Astrocyte (in vitro differentiated cells and primary cell): Measurements from ENCODE around the gene SLC17A5. TPM values are rescaled to one million over a fixed set of nuclear protein-coding genes. Genes with fewer than 3 reads are reported as not detected.

ENCODE experiments used
- DNase-seq: peaks from one replicate; pipeline ENCODE4 v3.0.0-alpha.2; 2010; ENCODE audit warnings: low read depth
- FAIRE-seq: peaks from 2 replicates; lab custom pipeline; 2011; peaks lifted over from hg19 to GRCh38; lab: Jason Lieb, UNC
- H2AFZ ChIP-seq: 2 replicates; pipeline ENCODE4 v1.6.0; 2012; ENCODE audit warnings: low read depth, low read length, inconsistent platforms
- H3K27ac ChIP-seq: 2 replicates; pipeline ENCODE4 v1.5.1; 2011; ENCODE audit warnings: low read depth, low read length, inconsistent platforms
- H3K27me3 ChIP-seq: 2 replicates; pipeline ENCODE4 v1.6.0; 2011; ENCODE audit warnings: low read length, inconsistent platforms; ENCODE audit not compliant: insufficient read depth
- H3K36me3 ChIP-seq: 2 replicates; pipeline ENCODE4 v1.5.1; 2011; ENCODE audit warnings: low read length, inconsistent platforms; ENCODE audit not compliant: insufficient read depth
- H3K4me1 ChIP-seq: 2 replicates; pipeline ENCODE4 v1.5.1; 2011; ENCODE audit warnings: low read length, inconsistent platforms; ENCODE audit not compliant: insufficient read depth
- H3K4me2 ChIP-seq: 2 replicates; pipeline ENCODE4 v1.6.0; 2012; ENCODE audit warnings: low read length, inconsistent platforms
- H3K4me3 ChIP-seq: 2 replicates; pipeline ENCODE4 v1.5.1; 2011; ENCODE audit warnings: low read depth, mild to moderate bottlenecking, low read length, inconsistent platforms; ENCODE audit not compliant: insufficient read depth
- H3K79me2 ChIP-seq: 2 replicates; pipeline ENCODE4 v1.6.0; 2012; ENCODE audit warnings: mild to moderate bottlenecking, low read length, inconsistent platforms; ENCODE audit not compliant: insufficient read depth
- H3K9ac ChIP-seq: 2 replicates; pipeline ENCODE4 v1.6.0; 2012; ENCODE audit warnings: mild to moderate bottlenecking, low read length, inconsistent platforms
- H3K9me3 ChIP-seq: 2 replicates; pipeline ENCODE4 v1.5.1; 2012; ENCODE audit warnings: low read depth, mild to moderate bottlenecking, low read length, inconsistent platforms; ENCODE audit not compliant: insufficient read depth
- H4K20me1 ChIP-seq: 2 replicates; pipeline ENCODE4 v1.6.0; 2012; ENCODE audit warnings: low read length, inconsistent platforms; ENCODE audit not compliant: insufficient read depth
- H3K27ac Mint-ChIP-seq: one replicate; pipeline ENCODE4 v1.8.0; 2021; ENCODE audit warnings: mild to moderate bottlenecking, mixed read lengths; ENCODE audit not compliant: unreplicated experiment
- H3K27me3 Mint-ChIP-seq: one replicate; pipeline ENCODE4 v1.8.0; 2021; ENCODE audit warnings: low read depth, mixed read lengths; ENCODE audit not compliant: unreplicated experiment
- H3K36me3 Mint-ChIP-seq: one replicate; pipeline ENCODE4 v1.8.0; 2021; ENCODE audit warnings: low read depth, mixed read lengths; ENCODE audit not compliant: unreplicated experiment
- H3K4me1 Mint-ChIP-seq: one replicate; pipeline ENCODE4 v1.8.0; 2021; ENCODE audit warnings: low read depth, mixed read lengths; ENCODE audit not compliant: unreplicated experiment
- H3K4me3 Mint-ChIP-seq: one replicate; pipeline ENCODE4 v1.8.0; 2021; ENCODE audit warnings: mild to moderate bottlenecking, moderate library complexity, mixed read lengths; ENCODE audit not compliant: unreplicated experiment
- H3K9me3 Mint-ChIP-seq: one replicate; pipeline ENCODE4 v1.8.0; 2021; ENCODE audit warnings: mild to moderate bottlenecking, mixed read lengths; ENCODE audit not compliant: unreplicated experiment
- EZH2 ChIP-seq: IDR thresholded peaks from 2 replicates; pipeline ENCODE4 v1.6.1; 2012; ENCODE audit warnings: mild to moderate bottlenecking, low read length, inconsistent platforms; ENCODE audit not compliant: insufficient read depth
- total RNA-seq: library from RNA; stranded (reverse); gene quantifications from 2 replicates; pipeline ENCODE4 v1.2.1, GENCODE V29; 2021
- TF ChIP-seq, protein P1 (sequence below): IDR thresholded peaks from 2 replicates; pipeline ENCODE4 v1.5.1; 2011; ENCODE audit warnings: low read depth, mild to moderate bottlenecking, inconsistent platforms, low read length, moderate library complexity; ENCODE audit not compliant: insufficient read depth

SLC17A5 gene
- total RNA-seq, 1 donor from 2014 or later, result 25.5 TPM

DNA sequence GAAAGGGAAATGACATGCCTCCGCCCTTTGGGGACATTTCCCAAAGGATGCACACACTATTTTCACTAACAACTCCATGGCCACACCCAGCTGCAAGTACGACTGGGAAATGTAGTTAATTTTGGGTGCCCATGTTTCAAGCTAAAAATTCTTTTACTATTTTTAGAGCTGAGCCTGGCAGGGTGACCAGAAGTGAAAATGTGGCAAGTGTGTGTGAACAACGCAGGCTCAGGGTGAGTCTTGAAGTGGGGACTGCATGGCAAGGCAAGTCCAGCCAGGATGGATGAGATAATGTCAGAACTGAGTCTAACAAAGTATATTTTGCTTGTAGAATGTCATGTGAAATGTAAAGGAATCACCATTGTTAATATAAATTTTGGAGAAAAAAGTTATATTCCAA, 25.2 kb upstream of the SLC17A5 start:
- peaks cover 5% of the 10 kb centered on the region for H3K36me3 Mint-ChIP-seq
- Histone ChIP-seq H3K4me2 (no peak overlapping the region), H3K27ac (no peak overlapping the region), H3K9me3 (no peaks in the 10 kb centered on the region), H3K9ac (no peak overlapping the region), H3K4me1 (no peaks in the 10 kb centered on the region), H3K27me3 (no peaks in the 10 kb centered on the region), H2AFZ (no peak overlapping the region), H4K20me1 (no peaks in the 10 kb centered on the region), H3K4me3 (no peak overlapping the region), H3K79me2 (no peaks in the 10 kb centered on the region), H3K36me3 (no peaks in the 10 kb centered on the region)
- H3K4me1 Mint-ChIP-seq, result peaks cover 4% of the 10 kb centered on the region
- TF ChIP-seq, protein P1, sequence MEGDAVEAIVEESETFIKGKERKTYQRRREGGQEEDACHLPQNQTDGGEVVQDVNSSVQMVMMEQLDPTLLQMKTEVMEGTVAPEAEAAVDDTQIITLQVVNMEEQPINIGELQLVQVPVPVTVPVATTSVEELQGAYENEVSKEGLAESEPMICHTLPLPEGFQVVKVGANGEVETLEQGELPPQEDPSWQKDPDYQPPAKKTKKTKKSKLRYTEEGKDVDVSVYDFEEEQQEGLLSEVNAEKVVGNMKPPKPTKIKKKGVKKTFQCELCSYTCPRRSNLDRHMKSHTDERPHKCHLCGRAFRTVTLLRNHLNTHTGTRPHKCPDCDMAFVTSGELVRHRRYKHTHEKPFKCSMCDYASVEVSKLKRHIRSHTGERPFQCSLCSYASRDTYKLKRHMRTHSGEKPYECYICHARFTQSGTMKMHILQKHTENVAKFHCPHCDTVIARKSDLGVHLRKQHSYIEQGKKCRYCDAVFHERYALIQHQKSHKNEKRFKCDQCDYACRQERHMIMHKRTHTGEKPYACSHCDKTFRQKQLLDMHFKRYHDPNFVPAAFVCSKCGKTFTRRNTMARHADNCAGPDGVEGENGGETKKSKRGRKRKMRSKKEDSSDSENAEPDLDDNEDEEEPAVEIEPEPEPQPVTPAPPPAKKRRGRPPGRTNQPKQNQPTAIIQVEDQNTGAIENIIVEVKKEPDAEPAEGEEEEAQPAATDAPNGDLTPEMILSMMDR, result no peak
- TF ChIP-seq EZH2, result no peak
- H3K27ac Mint-ChIP-seq, result no peak overlapping the region
- H3K27me3 Mint-ChIP-seq, result no peaks in the 10 kb centered on the region
- H3K4me3 Mint-ChIP-seq, result no peak overlapping the region
- DNase-seq (no peak), FAIRE-seq (no peak)
- H3K9me3 Mint-ChIP-seq, result peaks cover 13% of the 10 kb centered on the region

DNA sequence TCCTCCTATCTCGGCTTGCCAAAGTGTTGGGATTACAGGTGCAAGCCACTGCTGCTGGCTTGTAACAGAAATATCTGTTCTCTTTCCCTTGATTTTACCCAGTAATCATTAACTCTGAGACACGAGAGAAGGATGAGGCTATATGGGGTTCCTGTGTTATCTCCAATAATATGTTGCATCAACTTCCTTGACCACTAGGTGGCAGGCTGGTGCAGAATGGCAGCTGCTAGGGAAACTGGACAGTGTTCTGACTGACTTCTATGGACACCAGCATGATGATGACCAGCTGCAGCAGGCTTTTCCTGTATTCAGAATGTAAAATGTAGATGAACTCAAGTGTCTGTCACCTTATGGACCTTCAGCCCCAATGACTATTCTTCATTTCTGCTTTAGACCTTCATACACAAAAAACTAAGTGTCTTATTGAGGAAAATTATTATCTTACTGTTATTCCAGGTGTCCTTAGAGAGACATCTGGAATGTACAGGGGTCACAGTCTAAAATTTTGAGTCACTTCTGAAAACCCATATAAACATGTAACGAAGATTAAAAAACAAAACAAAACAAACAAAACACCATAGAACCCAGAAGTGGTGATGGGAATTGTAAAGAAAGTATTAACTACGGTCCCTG, 21.8 kb upstream of the SLC17A5 start:
- Histone ChIP-seq H4K20me1 (no peaks in the 10 kb centered on the region), H3K9me3 (no peaks in the 10 kb centered on the region), H3K36me3 (no peaks in the 10 kb centered on the region), H3K79me2 (no peaks in the 10 kb centered on the region), H3K4me3 (no peak overlapping the region), H2AFZ (no peak overlapping the region), H3K4me2 (no peak overlapping the region), H3K27ac (no peak overlapping the region), H3K4me1 (no peaks in the 10 kb centered on the region), H3K27me3 (no peaks in the 10 kb centered on the region), H3K9ac (no peak overlapping the region)
- Mint-ChIP-seq H3K27ac (no peak overlapping the region), H3K4me3 (no peak overlapping the region), H3K27me3 (no peaks in the 10 kb centered on the region), H3K4me1 (peaks cover 4% of the 10 kb centered on the region), H3K9me3 (no peaks in the 10 kb centered on the region), H3K36me3 (no peaks in the 10 kb centered on the region)
- FAIRE-seq (peak; percentile 69), DNase-seq (peak; percentile 29)
- no peak for TF ChIP-seq EZH2
- TF ChIP-seq, protein P1, result peak; percentile 96

DNA sequence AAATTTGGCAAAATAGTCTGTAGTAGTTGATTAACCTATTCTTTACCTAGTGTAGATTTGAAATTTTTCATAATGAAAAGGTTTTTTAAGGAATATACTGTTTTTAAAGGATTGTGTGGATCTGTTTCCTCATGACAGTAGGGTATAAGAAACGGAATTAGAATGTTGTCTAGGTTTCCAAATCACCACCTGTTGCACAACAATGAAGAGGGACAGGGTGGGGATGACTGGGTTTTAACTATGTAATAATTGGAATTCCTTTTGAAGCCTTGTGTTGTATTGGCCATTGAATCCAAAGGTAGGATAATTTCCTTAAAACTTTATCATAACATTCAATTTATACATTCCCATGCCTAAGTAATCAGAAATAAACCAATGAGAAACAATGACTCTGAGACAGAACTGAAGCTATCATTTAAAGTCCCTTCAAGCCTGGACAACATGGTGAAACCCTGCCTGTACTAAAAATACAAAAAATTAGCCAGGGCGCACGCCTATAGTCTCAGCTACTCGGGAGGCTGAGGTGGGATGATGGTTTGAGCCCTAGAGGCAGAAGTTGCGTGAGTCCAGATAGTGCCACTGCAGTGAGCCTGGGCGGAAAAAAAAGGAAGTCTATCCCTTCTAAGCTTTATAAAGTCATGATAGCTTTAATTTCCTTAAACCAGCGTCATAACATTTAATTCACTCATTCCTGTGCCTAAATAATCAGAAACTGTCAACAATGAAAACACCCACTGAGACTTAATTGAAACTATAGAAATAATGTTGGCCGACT, 18.3 kb upstream of the SLC17A5 start:
- DNase-seq, result no peak
- H3K27me3 Mint-ChIP-seq, result peaks cover 6% of the 10 kb centered on the region
- FAIRE-seq, result no peak
- TF ChIP-seq, protein P1, result no peak
- no peak for TF ChIP-seq EZH2
- no peak overlapping the region for H3K4me3 Mint-ChIP-seq
- Histone ChIP-seq H4K20me1 (no peaks in the 10 kb centered on the region), H3K79me2 (no peaks in the 10 kb centered on the region), H3K4me2 (no peak overlapping the region), H2AFZ (no peak overlapping the region), H3K9me3 (no peaks in the 10 kb centered on the region), H3K27ac (no peak overlapping the region), H3K4me1 (no peaks in the 10 kb centered on the region), H3K9ac (no peak overlapping the region), H3K4me3 (no peak overlapping the region), H3K27me3 (no peaks in the 10 kb centered on the region), H3K36me3 (no peaks in the 10 kb centered on the region)
- H3K4me1 Mint-ChIP-seq, result peaks cover 4% of the 10 kb centered on the region
- no peaks in the 10 kb centered on the region for H3K36me3 Mint-ChIP-seq
- H3K9me3 Mint-ChIP-seq, result no peaks in the 10 kb centered on the region
- H3K27ac Mint-ChIP-seq, result no peak overlapping the region
